AG04449 (cell line): Measurements from ENCODE around the gene HES2.
A peak's percentile ranks its signal among the peaks of the same experiment; 100 is the strongest.
"Not testable (repeated sequence)": the region's sequence is repeated elsewhere in the genome, so short reads cannot be mapped to it uniquely, and the experiment has no call there.

Source experiments
- CTCF ChIA-PET: fragments of 350-600 bp; formaldehyde crosslinking; extraction: SDS; loops from one replicate; lab custom pipeline; 2021; ENCODE audit warnings: antibody characterized with exemption; lab: Yijun Ruan, JAX
- POLR2A ChIA-PET: fragments of 400-600, 350-600 bp; formaldehyde crosslinking; extraction: SDS; loops from one replicate; lab custom pipeline; 2020; ENCODE audit warnings: antibody characterized with exemption, inconsistent platforms; lab: Yijun Ruan, JAX
- DNase-seq: peaks from one replicate; pipeline ENCODE4 v3.0.0-alpha.2; 2010; ENCODE audit warnings: low read depth, low spot score
- H3K4me3 ChIP-seq: 2 replicates; pipeline ENCODE4 v1.5.1; 2011; ENCODE audit warnings: low read depth, mild to moderate bottlenecking, control low read depth, low read length
- TF ChIP-seq, protein P1 (sequence below): IDR thresholded peaks from one replicate; pipeline ENCODE4 v1.5.1; 2011; ENCODE audit warnings: mild to moderate bottlenecking, moderate library complexity, low read length, control low read depth, inconsistent platforms; ENCODE audit not compliant: insufficient read depth; ENCODE audit errors: missing control alignments

HES2 gene

DNA sequence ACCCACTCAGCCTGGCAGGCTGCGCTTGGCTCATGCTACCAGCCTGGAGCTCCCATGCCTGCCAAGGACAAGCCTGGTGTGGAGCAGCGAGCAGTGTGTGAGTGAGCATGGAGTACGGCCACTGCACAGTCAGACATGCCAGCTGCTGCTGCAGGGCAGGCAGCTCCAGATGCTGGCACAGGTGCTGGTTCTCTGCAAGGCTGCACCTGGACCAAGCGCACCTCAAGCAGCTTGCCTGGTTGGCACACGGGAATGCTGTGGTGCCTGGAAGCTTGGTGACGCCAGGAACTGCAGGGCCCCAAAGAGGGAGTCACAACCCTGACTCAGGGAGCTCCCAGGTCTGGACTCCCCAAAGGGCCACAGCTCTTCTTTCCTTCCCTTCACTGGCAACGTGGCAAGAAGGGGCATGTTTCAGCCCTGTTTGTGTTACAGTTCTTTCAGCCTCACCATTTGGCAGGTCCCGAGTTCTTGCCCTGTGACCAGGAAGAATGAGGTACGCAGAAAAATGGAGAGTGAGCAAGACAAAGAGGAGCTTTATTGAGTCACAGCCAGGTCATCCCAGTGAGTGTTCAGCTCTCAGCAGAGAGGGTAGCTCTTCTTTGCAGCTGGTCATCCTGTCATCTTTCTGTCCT is 52.2 kb downstream of the HES2 start:
- DNase-seq, result no peak
- H3K4me3 ChIP-seq, result no peak overlapping the region
- TF ChIP-seq, protein P1, sequence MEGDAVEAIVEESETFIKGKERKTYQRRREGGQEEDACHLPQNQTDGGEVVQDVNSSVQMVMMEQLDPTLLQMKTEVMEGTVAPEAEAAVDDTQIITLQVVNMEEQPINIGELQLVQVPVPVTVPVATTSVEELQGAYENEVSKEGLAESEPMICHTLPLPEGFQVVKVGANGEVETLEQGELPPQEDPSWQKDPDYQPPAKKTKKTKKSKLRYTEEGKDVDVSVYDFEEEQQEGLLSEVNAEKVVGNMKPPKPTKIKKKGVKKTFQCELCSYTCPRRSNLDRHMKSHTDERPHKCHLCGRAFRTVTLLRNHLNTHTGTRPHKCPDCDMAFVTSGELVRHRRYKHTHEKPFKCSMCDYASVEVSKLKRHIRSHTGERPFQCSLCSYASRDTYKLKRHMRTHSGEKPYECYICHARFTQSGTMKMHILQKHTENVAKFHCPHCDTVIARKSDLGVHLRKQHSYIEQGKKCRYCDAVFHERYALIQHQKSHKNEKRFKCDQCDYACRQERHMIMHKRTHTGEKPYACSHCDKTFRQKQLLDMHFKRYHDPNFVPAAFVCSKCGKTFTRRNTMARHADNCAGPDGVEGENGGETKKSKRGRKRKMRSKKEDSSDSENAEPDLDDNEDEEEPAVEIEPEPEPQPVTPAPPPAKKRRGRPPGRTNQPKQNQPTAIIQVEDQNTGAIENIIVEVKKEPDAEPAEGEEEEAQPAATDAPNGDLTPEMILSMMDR, result no peak
- POLR2A ChIA-PET, result no interaction called here
- CTCF ChIA-PET, result interaction anchor here (0.8 to 2.7 kb wide), 13 partner anchors 10 to 121 kb away, joined by 3 to 12 read pairs (median 4); no protein-coding TSS in a partner anchor

DNA sequence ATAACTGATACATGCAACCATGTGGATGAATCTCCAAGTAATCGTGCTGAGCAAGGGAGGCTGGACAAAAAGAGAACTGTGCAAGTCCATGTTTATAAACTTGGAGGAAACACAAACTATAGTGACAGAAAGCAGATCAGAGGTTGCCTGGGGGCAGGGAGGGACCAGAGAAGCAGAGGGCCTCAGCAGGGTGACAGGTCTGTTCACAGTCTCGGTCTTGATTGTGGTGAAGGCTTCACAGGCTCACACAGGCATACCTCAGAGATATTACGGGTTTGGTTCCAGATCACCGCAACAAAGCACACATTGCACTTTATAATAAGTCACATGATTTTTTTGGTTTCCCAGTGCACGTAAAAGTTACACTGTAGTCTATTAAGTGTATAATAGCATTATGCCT is 54.7 kb downstream of the HES2 start:
- H3K4me3 ChIP-seq, result no peak overlapping the region
- TF ChIP-seq, protein P1, result no peak
- POLR2A ChIA-PET, result no interaction called here
- no peak for DNase-seq
- CTCF ChIA-PET, result interaction anchor here (7.8 to 9.5 kb wide), 2 partner anchors 39 to 74 kb away, joined by 107 to 175 read pairs; no protein-coding TSS in a partner anchor

DNA sequence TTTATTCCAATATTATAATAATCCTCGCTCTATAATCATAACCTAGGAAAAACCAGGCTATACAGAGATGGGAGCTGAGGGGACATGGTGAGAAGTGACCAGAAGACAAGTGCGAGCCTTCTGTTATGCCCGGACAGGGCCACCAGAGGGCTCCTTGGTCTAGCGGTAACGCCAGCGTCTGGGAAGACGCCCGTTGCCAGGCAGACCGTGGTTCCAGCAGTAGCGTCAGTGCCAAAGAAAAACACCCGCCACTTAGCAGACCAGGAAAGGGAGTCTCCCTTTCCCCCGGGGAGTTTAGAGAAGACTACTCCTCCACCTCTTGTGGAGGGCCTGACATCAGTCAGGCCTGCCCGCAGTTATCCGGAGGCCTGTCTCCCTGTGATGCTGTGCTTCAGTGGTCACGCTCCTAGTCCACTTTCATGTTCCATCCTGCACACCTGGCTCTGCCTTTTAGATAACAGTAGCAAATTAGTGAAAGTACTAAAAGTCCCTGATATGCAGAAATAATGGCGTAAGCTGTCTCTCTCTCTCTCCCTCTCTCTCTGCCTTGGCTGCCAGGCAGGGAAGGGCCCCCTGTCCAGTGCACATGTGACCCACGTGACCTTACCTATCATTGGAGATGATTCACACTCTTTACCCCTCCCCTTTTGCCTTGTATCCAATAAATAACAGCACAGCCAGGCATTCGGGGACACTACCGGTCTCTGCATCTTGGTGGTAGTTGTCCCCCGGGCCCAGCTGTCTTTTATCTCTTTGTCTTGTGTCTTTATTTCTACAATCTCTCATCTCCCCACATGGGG is 56.4 kb downstream of the HES2 start:
- TF ChIP-seq, protein P1, result peak; percentile 36
- POLR2A ChIA-PET, H3K4me3 ChIP-seq, DNase-seq: not testable (repeated sequence)
- CTCF ChIA-PET, result interaction anchor here (0.8 to 9.5 kb wide), 23 partner anchors 8 to 283 kb away, joined by 3 to 175 read pairs (median 5); partner anchors contain the start of gene ACOT7
